ENCODE measurements around the gene RABGAP1. TPM values are rescaled to one million over a fixed set of nuclear protein-coding genes. Genes with fewer than 3 reads are reported as not detected.

RABGAP1 gene
- total RNA-seq, 4 donors from 2014 or later = 38.3 to 78.3 (median 48.5) TPM

DNA sequence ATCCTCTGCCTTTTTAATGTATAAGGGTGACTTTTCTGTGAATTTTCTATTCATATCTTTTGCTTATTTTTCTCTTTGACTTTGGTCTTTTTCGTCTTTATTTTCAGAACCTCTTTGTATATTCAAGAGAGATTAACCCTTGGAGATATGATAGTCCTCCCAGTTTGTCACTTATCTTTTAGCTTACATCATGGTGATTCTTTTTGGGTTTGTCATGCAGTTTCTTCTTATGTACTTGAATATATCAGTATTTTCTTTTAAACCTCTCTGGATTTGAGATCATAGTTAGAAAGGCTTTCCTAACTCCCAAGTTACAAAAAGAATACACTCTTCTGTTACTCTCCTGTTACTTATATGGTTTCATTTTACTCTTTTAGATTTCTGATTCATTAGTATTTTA, 65.1 kb downstream of the RABGAP1 start:
- ATAC-seq (ENCODE audit: low FRiP score) (no peak), DNase-seq (ENCODE audit: low spot score) (no peak)
- TF ChIP-seq, protein P1, sequence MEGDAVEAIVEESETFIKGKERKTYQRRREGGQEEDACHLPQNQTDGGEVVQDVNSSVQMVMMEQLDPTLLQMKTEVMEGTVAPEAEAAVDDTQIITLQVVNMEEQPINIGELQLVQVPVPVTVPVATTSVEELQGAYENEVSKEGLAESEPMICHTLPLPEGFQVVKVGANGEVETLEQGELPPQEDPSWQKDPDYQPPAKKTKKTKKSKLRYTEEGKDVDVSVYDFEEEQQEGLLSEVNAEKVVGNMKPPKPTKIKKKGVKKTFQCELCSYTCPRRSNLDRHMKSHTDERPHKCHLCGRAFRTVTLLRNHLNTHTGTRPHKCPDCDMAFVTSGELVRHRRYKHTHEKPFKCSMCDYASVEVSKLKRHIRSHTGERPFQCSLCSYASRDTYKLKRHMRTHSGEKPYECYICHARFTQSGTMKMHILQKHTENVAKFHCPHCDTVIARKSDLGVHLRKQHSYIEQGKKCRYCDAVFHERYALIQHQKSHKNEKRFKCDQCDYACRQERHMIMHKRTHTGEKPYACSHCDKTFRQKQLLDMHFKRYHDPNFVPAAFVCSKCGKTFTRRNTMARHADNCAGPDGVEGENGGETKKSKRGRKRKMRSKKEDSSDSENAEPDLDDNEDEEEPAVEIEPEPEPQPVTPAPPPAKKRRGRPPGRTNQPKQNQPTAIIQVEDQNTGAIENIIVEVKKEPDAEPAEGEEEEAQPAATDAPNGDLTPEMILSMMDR (IDR thresholded peaks at IDR 0.05) = no peak

DNA sequence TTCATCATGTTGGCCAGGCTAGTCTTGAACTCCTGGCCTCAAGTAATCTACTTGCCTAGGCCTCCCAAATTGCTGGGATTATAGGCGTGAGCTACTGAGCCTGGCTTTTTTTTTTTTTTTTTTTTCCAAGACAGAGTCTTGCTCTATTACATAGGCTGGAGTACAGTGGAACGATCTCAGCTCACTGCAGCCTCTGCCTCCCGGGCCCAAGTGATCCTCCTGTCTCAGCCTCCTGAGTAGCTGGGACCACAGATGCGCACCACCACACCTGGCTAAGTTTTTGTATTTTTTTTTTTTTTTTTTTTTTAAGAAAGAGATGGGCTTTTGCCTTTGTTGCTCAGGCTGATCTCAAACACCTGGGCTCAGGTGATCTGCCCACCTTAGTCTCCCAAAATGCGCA, 66.4 kb downstream of the RABGAP1 start:
- TF ChIP-seq, protein P1 (IDR thresholded peaks at IDR 0.05) = no peak
- no peak for ATAC-seq (ENCODE audit: low FRiP score)
- DNase-seq (ENCODE audit: low spot score) = no peak

DNA sequence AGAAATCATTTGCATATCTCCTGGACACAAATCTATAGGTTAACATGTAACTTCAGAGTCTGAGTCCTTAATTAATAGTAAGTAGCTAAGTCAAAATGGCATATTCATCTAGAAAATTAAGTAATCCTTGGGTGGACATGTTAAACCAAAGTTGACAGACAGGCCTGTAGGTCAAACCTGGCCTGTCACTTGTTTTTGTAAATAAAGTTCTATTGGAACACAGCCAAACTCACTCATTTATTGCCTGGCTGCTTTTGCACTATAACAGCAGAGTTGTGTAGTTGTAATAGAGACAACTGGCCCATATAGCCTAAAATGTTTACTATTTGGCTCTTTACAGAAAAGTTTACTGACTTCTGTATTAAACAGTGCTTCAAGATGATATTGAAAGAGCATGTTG, 68.1 kb downstream of the RABGAP1 start:
- TF ChIP-seq, protein P1 (IDR thresholded peaks at IDR 0.05) = no peak
- ATAC-seq (ENCODE audit: low FRiP score) (no peak), DNase-seq (ENCODE audit: low spot score) (no peak)

DNA sequence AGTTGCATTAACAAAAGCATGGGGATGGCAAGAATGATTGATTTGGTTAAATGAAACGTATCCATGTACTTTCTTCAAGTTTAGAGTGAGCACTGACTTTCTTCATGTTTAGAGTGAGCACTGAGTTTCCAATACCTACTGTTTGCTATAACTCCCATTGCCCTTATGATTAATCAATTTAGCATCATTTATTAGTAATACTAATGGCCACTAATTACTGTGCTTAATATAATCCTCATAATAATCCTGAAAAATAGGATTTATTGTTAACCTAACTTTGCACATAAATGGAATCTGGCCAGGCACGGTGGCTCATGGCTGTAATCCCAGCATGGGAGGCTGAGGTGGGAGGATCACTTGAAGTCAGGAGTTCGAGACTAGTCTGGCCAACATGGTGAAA, 70.6 kb downstream of the RABGAP1 start:
- ATAC-seq (ENCODE audit: low FRiP score) = no peak
- no peak for DNase-seq (ENCODE audit: low spot score)
- TF ChIP-seq, protein P1 (IDR thresholded peaks at IDR 0.05) = no peak

DNA sequence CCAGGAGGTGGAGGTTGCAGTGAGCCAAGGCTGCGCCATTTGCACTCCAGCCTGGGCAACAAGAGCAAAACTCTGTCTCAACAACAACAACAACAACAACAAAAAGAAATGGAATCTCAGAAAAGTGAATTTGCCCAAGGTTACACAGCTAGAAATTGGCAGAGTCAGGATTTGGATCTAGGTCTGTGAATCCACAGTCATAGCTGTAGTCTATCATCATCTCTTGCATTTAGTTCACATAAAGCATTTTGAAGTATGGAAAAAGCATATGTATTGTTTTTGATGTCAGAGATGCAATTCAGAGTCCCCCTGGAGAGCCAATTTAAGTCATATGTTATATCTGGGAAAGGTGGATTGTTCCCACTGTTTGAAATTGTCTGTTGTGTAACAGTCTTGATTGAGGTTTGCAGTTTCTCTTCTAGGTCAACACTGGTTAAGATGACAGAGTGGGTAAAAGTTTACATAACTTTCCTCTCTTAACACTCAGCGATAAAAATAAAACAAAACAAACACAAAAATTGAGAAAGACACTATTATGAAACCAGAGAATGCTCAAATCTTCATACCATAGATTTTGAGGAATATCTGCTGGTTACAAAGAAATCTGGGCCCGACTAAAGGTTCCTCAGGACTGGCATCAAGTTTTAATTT, 71.2 kb downstream of the RABGAP1 start:
- TF ChIP-seq, protein P1 (IDR thresholded peaks at IDR 0.05) = no peak
- DNase-seq (ENCODE audit: low spot score) (no peak), ATAC-seq (ENCODE audit: low FRiP score) (no peak)

DNA sequence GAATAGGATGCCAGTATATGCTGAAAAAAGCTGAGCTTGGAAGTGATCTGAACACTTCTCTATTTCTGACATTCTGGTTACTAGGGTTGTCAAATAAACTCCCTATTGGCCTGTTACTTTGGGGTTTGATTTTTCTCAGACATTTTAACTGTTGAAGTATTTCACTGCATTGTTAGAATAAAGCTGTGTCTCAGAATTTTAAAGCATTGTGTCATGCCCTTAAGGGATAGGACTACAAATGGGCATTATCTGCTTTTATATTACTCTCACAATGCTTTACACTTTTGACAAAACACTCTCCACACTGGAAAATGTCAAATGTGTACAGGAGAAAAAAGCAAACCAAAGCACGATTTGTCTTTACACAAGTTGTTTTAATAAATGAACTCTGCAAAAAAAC, 75.8 kb downstream of the RABGAP1 start:
- no peak for DNase-seq (ENCODE audit: low spot score)
- ATAC-seq (ENCODE audit: low FRiP score) = no peak
- TF ChIP-seq, protein P1 (IDR thresholded peaks at IDR 0.05) = no peak

DNA sequence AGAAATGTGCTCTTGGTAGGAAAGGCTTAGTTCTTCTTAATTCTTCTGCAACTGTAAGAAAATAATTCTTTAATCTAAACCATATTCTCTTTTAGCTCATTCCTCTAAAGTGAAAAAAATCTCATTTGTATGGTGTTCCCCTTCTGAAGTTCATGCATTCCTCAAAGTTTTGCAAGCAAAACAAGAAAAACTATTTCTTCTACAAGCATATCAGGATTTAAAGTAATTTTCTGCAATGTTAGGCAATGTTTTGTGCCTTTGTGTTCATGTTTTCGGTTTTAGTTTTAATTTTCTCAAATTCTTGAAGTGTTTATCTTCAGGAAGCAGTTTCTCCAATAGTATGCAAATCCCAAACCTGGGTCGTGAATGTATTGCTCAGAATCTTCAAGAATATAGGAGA, 80.0 kb downstream of the RABGAP1 start:
- TF ChIP-seq, protein P1 (IDR thresholded peaks at IDR 0.05) = no peak
- ATAC-seq (ENCODE audit: low FRiP score) (no peak), DNase-seq (ENCODE audit: low spot score) (no peak)
